HG03095 (cell line): ENCODE data around the gene SLC12A8.

Experiments
- ATAC-seq: cut with Tn5 transposase; IDR thresholded peaks from one replicate; pipeline ENCODE4 v1.9.1; 2021; ENCODE audit warnings: moderate library complexity; ENCODE audit not compliant: unreplicated experiment

Gene SLC12A8

DNA sequence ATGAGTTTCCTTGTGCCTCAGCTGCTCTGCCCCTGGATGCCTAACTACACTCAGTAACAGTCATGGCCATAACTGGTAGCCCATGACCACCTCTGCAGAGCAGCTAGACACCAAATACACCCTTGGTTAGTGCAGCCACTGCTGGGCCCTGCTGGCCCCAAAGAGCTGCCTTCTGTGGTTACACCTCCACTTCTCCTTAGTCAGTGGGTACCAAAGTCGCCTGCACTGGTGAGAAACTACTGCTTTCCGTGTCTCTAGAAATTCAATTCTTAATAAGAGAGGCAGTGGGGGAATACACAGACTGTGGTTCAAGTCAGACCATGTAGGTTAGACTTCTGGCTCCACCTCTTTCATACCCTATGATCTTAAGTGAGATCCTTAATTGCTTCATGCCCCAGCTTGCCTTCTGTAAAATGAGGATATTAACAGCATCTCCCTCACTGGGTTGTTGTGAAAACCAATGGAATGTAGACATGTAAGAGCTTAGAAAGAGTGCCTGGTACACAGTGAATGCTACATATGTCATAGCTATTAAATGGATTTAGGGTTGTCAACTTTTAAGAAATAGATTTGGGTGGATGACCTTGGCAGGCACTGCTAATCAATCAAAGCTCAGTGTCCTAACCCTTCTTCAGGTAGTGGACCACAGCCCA lies 174.9 kb downstream of the SLC12A8 start:
- no peak for ATAC-seq

GRCh38 chr3:125035217-125035616 lies 177.3 kb downstream of the SLC12A8 start:
- ATAC-seq: no peak

GRCh38 chr3:125033616-125034015 lies 178.9 kb downstream of the SLC12A8 start:
- no peak for ATAC-seq

GRCh38 chr3:125033135-125033534 lies 179.4 kb downstream of the SLC12A8 start:
- no peak for ATAC-seq

DNA sequence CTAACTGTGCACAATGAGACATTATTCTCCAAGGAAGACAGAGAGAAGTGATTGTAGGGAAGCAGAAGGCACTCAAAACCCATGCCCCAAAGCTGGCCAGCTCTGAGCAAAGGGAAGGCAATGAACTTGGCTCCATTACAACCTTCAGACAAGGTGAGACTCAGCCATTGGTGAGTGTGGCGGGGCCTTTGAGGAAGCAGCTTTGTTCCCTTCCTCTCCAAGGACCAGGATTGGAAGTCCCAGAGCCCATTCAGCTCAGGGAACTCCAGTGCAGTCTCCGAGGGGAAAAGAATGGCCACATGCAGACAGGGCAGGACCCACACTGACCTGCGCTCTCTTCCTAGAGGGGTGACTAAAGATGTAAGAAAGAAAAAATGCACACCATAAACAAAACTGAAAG lies 179.9 kb downstream of the SLC12A8 start:
- no peak for ATAC-seq
